Upper lobe of left lung (tissue), 6 donors: ENCODE measurements around the gene RBM19. TPM values are rescaled to one million over a fixed set of nuclear protein-coding genes. Genes with fewer than 3 reads are reported as not detected.

Experiments used
- ATAC-seq, 2 donors: fragments of 200-7000 bp; cut with Tn5 transposase; one replicate each; pipeline ENCODE4 v1.9.1; 2022; ENCODE audit warnings: mild to moderate bottlenecking in 2 of 2, moderate library complexity in 2 of 2; ENCODE audit not compliant: low FRiP score in 2 of 2
- DNase-seq, 2 donors: peaks; one replicate each; pipeline ENCODE4 v3.0.0-alpha.2; 2019 to 2020
- H3K27ac ChIP-seq, 4 donors: fragments of 200-600 bp; sonication (generic); one replicate each; pipeline ENCODE4 v1.5.1; 2016 to 2019
- H3K27me3 ChIP-seq, 4 donors: fragments of 200-600 bp; sonication (generic); one replicate each; pipeline ENCODE4 v1.5.1; 2017 to 2019
- H3K36me3 ChIP-seq, 4 donors: fragments of 200-600 bp; sonication (generic); one replicate each; pipeline ENCODE4 v1.5.1; 2016 to 2019
- H3K4me1 ChIP-seq, 4 donors: fragments of 200-600 bp; sonication (generic); one replicate each; pipeline ENCODE4 v1.5.1; 2018 to 2019
- H3K4me3 ChIP-seq, 4 donors: fragments of 200-600 bp; sonication (generic); one replicate each; pipeline ENCODE4 v1.5.1; 2017 to 2019; ENCODE audit warnings: mild to moderate bottlenecking in 2 of 4, moderate library complexity in 1 of 4
- H3K9me3 ChIP-seq, 4 donors: fragments of 200-600 bp; sonication (generic); one replicate each; pipeline ENCODE4 v1.5.1; 2018 to 2019
- CTCF ChIP-seq, 6 experiments: fragments of 450-650 bp in 4 of 6; fragments of 200-600 bp in 2 of 6; sonication (generic) in 2 of 6; IDR thresholded peaks; one replicate each; pipeline ENCODE4 v1.5.1; 2016 to 2019; ENCODE audit warnings: antibody characterized with exemption in 6 of 6
- EP300 ChIP-seq, 4 donors: sonication (generic); formaldehyde crosslinking; IDR thresholded peaks; one replicate each; pipeline ENCODE4 v1.5.1; 2017; ENCODE audit warnings: antibody characterized with exemption in 4 of 4, control low read depth in 2 of 4
- POLR2A ChIP-seq, 4 donors: fragments of 450-650 bp; IDR thresholded peaks; one replicate each; pipeline ENCODE4 v1.5.1; 2016 to 2017; ENCODE audit warnings: antibody characterized with exemption in 4 of 4, mild to moderate bottlenecking in 2 of 4
- POLR2AphosphoS5 ChIP-seq, 2 donors: sonication (generic); formaldehyde crosslinking; IDR thresholded peaks; one replicate each; pipeline ENCODE4 v1.5.1; 2017; ENCODE audit warnings: antibody characterized with exemption in 2 of 2
- WGBS, 2 donors: methylation state at CpG; one replicate each; pipeline ENCODE4 v1.1.5; 2017 to 2018; 5-methylcytosine and 5-hydroxymethylcytosine counted together
- total RNA-seq, 6 donors: library from RNA; depleted of rRNA in 4 of 6; stranded (reverse); fragments of >200 nt in 4 of 6; gene quantifications; one replicate each; pipeline versions ENCODE4 v1.1.0 to v1.2.1, GENCODE V29; 2016 to 2021
- donor health status: DM: no; HTN: no; CAD: no; lungs with moderate emphysema.
- donor health status: DM: no; HTN: yes; CAD: no; lungs with severe emphysema.

The RBM19 gene
- total RNA-seq, 6 donors from 2014 or later, result 25.5 to 131 (median 39.9) TPM

DNA sequence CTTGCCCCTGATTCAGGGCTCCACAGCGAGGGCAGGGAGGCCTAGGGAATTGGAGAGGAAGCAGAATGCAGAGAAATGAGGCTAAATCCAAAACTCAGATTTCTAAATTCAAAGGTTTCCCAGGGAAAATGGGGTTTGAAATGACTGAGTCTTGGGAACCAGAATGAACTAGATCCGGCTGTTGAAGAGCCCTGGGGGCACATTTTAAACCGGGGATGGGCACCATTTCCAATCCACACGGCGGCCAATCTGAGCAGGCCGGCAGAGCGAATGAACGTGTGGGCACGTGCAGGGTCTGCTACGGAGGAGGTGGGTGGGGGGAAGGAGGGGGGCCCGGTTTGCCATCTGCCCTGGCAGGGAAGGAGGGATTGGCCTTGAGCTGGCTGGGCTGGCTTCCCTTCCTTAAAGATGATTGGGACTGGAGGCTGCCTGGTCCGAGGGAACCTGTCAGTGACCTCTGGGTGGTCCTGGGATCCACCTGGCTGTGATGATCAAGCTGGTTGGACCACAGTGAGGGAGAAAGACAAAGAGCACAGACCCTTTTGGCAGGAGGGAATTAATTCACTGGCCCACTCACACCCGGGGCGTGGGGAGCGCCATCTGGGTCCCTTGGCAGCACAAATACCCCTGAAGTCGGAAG lies 161.0 kb downstream of the RBM19 start:
- TF ChIP-seq EP300 (IDR thresholded peaks at IDR 0.05), result no peak
- no peak for TF ChIP-seq CTCF (IDR thresholded peaks at IDR 0.05)
- TF ChIP-seq POLR2A (IDR thresholded peaks at IDR 0.05), result no peak
- TF ChIP-seq POLR2AphosphoS5 (IDR thresholded peaks at IDR 0.05), result no peak
- H3K4me1 ChIP-seq, result no peaks in the 10 kb centered on the region
- no peak overlapping the region for H3K4me3 ChIP-seq
- ATAC-seq, result no peak
- no peak for DNase-seq
- no peaks in the 10 kb centered on the region for H3K27me3 ChIP-seq
- no peaks in the 10 kb centered on the region for H3K36me3 ChIP-seq
- H3K9me3 ChIP-seq, result peaks cover 0 to 6% (median 2%) of the 10 kb centered on the region in 4 donors
- 74 to 82% methylated on average over 16 of the region's 16 CpGs for whole genome bisulfite sequencing, 2 donors
- no peak overlapping the region for H3K27ac ChIP-seq

- 84 to 95% methylated on average over 3 of the region's 3 CpGs for WGBS, 2 donors
These were observed 162.4 kb downstream of the RBM19 start for GRCh38 chr12:113803759-113804140.

DNA sequence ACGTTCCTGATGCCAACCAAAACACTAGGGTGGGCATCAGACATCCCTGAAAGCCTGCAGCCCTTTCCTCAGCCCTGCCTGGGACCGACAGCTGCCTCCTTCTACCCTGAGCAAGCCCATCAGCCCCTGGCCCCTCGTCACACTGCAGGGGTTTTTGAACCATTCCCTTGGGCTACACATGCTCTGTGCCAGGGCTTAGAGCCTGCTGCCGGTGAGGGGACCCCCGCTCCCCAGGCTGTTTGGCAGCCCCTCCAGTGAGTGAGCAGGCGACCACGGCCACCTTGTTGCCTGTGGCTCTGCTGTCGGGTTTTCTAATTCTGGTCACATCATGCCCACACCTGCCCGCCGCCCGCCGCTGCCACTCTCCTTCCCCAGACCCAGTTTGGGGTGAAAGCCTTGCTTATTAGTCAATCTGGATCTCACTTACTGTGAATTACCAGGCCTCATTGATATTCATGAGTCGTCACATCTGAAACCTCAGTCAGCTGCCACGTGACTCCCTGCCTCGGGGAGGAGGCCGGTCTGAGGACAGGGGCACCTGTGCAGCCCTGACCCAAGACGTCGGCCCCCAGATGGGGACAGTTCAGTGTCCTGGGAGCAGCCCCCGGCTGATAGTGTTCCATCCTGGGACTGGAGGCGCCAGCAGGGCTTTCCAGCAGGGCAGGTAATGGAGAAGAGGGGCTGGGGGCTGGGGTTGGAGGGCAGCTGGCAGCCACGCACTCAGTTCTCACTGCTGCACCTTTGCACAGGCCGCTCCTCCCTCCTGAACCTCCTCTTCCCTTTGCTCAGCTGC lies 163.0 kb downstream of the RBM19 start:
- Histone ChIP-seq H3K27ac (no peak overlapping the region), H3K9me3 (peaks cover 0 to 6% (median 2%) of the 10 kb centered on the region in 4 donors), H3K4me3 (no peak overlapping the region), H3K36me3 (no peaks in the 10 kb centered on the region), H3K4me1 (no peaks in the 10 kb centered on the region), H3K27me3 (no peaks in the 10 kb centered on the region)
- TF ChIP-seq CTCF (IDR thresholded peaks at IDR 0.05) (no peak), POLR2A (IDR thresholded peaks at IDR 0.05) (no peak), EP300 (IDR thresholded peaks at IDR 0.05) (no peak), POLR2AphosphoS5 (IDR thresholded peaks at IDR 0.05) (no peak)
- WGBS, 2 donors, result 81 to 91% methylated on average over 16 to 22 of the region's 22 CpGs
- ATAC-seq, result no peak
- no peak for DNase-seq

More at GRCh38 chr12:113803759-113804140, 162.4 kb downstream of the RBM19 start:
- Histone ChIP-seq H3K27me3 (no peaks in the 10 kb centered on the region), H3K27ac (no peak overlapping the region), H3K36me3 (no peaks in the 10 kb centered on the region), H3K9me3 (peaks cover 0 to 6% (median 2%) of the 10 kb centered on the region in 4 donors), H3K4me3 (no peak overlapping the region), H3K4me1 (no peaks in the 10 kb centered on the region)
- ATAC-seq, result no peak
- TF ChIP-seq EP300 (IDR thresholded peaks at IDR 0.05) (no peak), CTCF (IDR thresholded peaks at IDR 0.05) (no peak), POLR2AphosphoS5 (IDR thresholded peaks at IDR 0.05) (no peak), POLR2A (IDR thresholded peaks at IDR 0.05) (no peak)
- DNase-seq, result no peak

DNA sequence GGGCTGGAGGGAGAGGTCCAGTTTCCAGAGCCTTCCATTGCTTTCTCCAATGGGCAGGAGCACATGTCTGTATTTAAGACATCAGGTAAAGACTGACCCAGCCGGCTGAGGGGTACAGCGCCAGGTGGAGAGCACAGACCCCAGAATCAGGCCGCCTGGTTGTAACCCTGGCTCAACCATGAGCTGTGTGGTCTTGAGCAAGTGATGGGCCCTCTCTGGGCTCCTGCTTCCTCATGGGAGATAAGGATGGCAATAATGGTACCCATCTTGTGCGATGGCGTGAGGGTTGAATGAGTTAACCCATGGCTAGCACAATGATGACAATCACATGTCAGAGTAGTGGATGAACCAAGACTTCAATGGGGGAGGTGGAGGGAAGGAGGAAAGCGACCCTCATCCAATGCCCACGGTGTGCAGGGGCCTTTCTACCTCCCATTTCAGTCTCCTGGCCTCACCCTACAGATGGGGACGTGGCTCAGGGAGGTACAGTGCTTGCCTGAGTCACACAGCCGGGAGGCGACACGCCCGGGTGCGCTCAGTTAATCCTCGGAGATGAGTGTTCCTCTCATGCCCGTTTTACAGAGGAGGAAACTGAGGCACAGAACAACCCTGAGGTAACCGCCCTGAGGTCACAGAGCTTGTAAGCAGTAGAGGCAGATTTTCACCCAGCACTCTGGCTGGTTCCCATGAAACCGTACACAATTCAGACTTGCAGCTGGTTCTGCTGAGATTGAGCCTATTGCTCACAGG lies 163.9 kb downstream of the RBM19 start:
- Histone ChIP-seq H3K4me3 (no peak overlapping the region), H3K36me3 (no peaks in the 10 kb centered on the region), H3K27ac (no peak overlapping the region), H3K27me3 (no peaks in the 10 kb centered on the region), H3K9me3 (peaks cover 0 to 6% (median 2%) of the 10 kb centered on the region in 4 donors), H3K4me1 (no peaks in the 10 kb centered on the region)
- ATAC-seq (no peak), DNase-seq (no peak)
- WGBS, 2 donors, result 91 to 92% methylated on average over 16 to 17 of the region's 17 CpGs
- TF ChIP-seq POLR2AphosphoS5 (IDR thresholded peaks at IDR 0.05) (no peak), EP300 (IDR thresholded peaks at IDR 0.05) (no peak), POLR2A (IDR thresholded peaks at IDR 0.05) (no peak)

GRCh38 chr12:113800201-113800600 lies 165.9 kb downstream of the RBM19 start:
- Histone ChIP-seq H3K9me3 (no peaks in the 10 kb centered on the region), H3K4me3 (no peak overlapping the region), H3K27me3 (no peaks in the 10 kb centered on the region), H3K36me3 (no peaks in the 10 kb centered on the region), H3K4me1 (no peaks in the 10 kb centered on the region), H3K27ac (no peak overlapping the region)
- WGBS, 2 donors, result 94 to 96% methylated on average over 9 to 12 of the region's 12 CpGs
- no peak for TF ChIP-seq POLR2A (IDR thresholded peaks at IDR 0.05)
- DNase-seq (no peak), ATAC-seq (no peak)
